ENCODE data around the gene KRT6C. TPM values are rescaled to one million over a fixed set of nuclear protein-coding genes. Genes with fewer than 3 reads are reported as not detected.

The KRT6C gene
- total RNA-seq, 2 donors from 2014 or later = not detected

- DNase-seq = no peak
- ATAC-seq = no peak
- intact Hi-C loops (cut with DNase I) = no loop called here
- Histone ChIP-seq H3K9me3 (no peaks in the 10 kb centered on the region), H3K4me3 (no peak overlapping the region), H3K4me1 (no peaks in the 10 kb centered on the region), H3K36me3 (replicated peaks in 1 of 2; ENCODE audit: insufficient read depth in 1 of 2, low read depth in 2 of 2) (no peaks in the 10 kb centered on the region), H3K27me3 (no peaks in the 10 kb centered on the region), H3K27ac (no peak overlapping the region)
- TF ChIP-seq POLR2A (IDR thresholded peaks at IDR 0.05) (no peak), CTCF (IDR thresholded peaks at IDR 0.05) (no peak)
- WGBS, 2 donors = 71 to 81% methylated on average over 6 of the region's 6 CpGs
Measured at GRCh38 chr12:52446367-52447045, 27.1 kb downstream of the KRT6C start.

GRCh38 chr12:52445876-52446275, 27.7 kb downstream of the KRT6C start:
- Histone ChIP-seq H3K27ac (no peak overlapping the region), H3K27me3 (no peaks in the 10 kb centered on the region), H3K4me3 (no peak overlapping the region), H3K36me3 (replicated peaks in 1 of 2; ENCODE audit: insufficient read depth in 1 of 2, low read depth in 2 of 2) (no peaks in the 10 kb centered on the region), H3K9me3 (no peaks in the 10 kb centered on the region), H3K4me1 (no peaks in the 10 kb centered on the region)
- ATAC-seq (no peak), DNase-seq (no peak)
- intact Hi-C loops (cut with DNase I) = no loop called here
- 55 to 63% methylated on average over 3 of the region's 3 CpGs for WGBS, 2 donors
- TF ChIP-seq POLR2A (IDR thresholded peaks at IDR 0.05) (no peak), CTCF (IDR thresholded peaks at IDR 0.05) (no peak)

GRCh38 chr12:52444647-52445595, 28.7 kb downstream of the KRT6C start:
- ATAC-seq = peak; percentile 45
- Histone ChIP-seq H3K36me3 (replicated peaks in 1 of 2; ENCODE audit: insufficient read depth in 1 of 2, low read depth in 2 of 2) (no peaks in the 10 kb centered on the region), H3K9me3 (no peaks in the 10 kb centered on the region), H3K27ac (peak overlapping the region in 2 of 4 donors; percentile 48 to 54), H3K4me1 (no peaks in the 10 kb centered on the region), H3K27me3 (no peaks in the 10 kb centered on the region), H3K4me3 (no peak overlapping the region)
- TF ChIP-seq POLR2A (IDR thresholded peaks at IDR 0.05) (no peak), CTCF (IDR thresholded peaks at IDR 0.05) (no peak)
- intact Hi-C loops (cut with DNase I) = no loop called here
- WGBS, 2 donors = 43 to 46% methylated on average over 10 of the region's 10 CpGs
- no peak for DNase-seq

- 76 to 89% methylated on average over 3 of the region's 3 CpGs for whole genome bisulfite sequencing, 2 donors
- ATAC-seq (no peak), DNase-seq (no peak)
- TF ChIP-seq CTCF (IDR thresholded peaks at IDR 0.05) = no peak
- TF ChIP-seq POLR2A (IDR thresholded peaks at IDR 0.05) = no peak
- no peaks in the 10 kb centered on the region for H3K4me1 ChIP-seq
- no peak overlapping the region for H3K4me3 ChIP-seq
- peak overlapping the region in 1 of 4 donors; percentile 54 for H3K27ac ChIP-seq
- intact Hi-C loops (cut with DNase I) = no loop called here
- no peaks in the 10 kb centered on the region for H3K36me3 ChIP-seq (replicated peaks in 1 of 2; ENCODE audit: insufficient read depth in 1 of 2, low read depth in 2 of 2)
- no peaks in the 10 kb centered on the region for H3K9me3 ChIP-seq
- no peaks in the 10 kb centered on the region for H3K27me3 ChIP-seq
Measured at GRCh38 chr12:52443966-52444365, 29.6 kb downstream of the KRT6C start.
